Kidney epithelial cell (primary cell): ENCODE measurements around the gene KCTD16. TPM values are rescaled to one million over a fixed set of nuclear protein-coding genes. Genes with fewer than 3 reads are reported as not detected.

Experiments used
- DNase-seq: peaks from one replicate; pipeline ENCODE4 v3.0.0-alpha.2; 2010; ENCODE audit warnings: low read depth
- H3K27me3 ChIP-seq: 2 replicates; pipeline ENCODE4 v1.6.0; 2011; ENCODE audit warnings: low read length; ENCODE audit not compliant: control insufficient read depth, insufficient read depth
- H3K36me3 ChIP-seq: 2 replicates; pipeline ENCODE4 v1.5.1; 2011; ENCODE audit warnings: low read length; ENCODE audit not compliant: control insufficient read depth, insufficient read depth
- H3K4me3 ChIP-seq: 2 replicates; pipeline ENCODE4 v1.5.1; 2011; ENCODE audit warnings: low read depth, mild to moderate bottlenecking, control low read depth, low read length
- CTCF ChIP-seq: IDR thresholded peaks from 2 replicates; pipeline ENCODE4 v1.5.1; 2011; ENCODE audit warnings: mild to moderate bottlenecking, moderate library complexity, low read length, control low read depth, inconsistent platforms; ENCODE audit not compliant: insufficient read depth, poor library complexity, severe bottlenecking
- total RNA-seq: library from RNA; depleted of rRNA; stranded (reverse); fragments of >200 nt; gene quantifications from 2 replicates; pipeline ENCODE4 v1.2.3, GENCODE V29; 2015

Gene KCTD16
- total RNA-seq, 1 donor from 2014 or later: 1.4 TPM

GRCh38 chr5:144484124-144484897 lies 313.6 kb downstream of the KCTD16 start:
- no peaks in the 10 kb centered on the region for H3K36me3 ChIP-seq
- no peaks in the 10 kb centered on the region for H3K27me3 ChIP-seq
- no peak overlapping the region for H3K4me3 ChIP-seq
- no peak for TF ChIP-seq CTCF
- peak; percentile 84 for DNase-seq

GRCh38 chr5:144485540-144485939 lies 314.9 kb downstream of the KCTD16 start:
- no peak for DNase-seq
- TF ChIP-seq CTCF: no peak
- Histone ChIP-seq H3K36me3 (no peaks in the 10 kb centered on the region), H3K27me3 (no peaks in the 10 kb centered on the region), H3K4me3 (no peak overlapping the region)

GRCh38 chr5:144487207-144487606 lies 316.5 kb downstream of the KCTD16 start:
- no peaks in the 10 kb centered on the region for H3K27me3 ChIP-seq
- no peak overlapping the region for H3K4me3 ChIP-seq
- TF ChIP-seq CTCF: no peak
- DNase-seq: no peak
- H3K36me3 ChIP-seq: no peaks in the 10 kb centered on the region

- TF ChIP-seq CTCF: no peak
- Histone ChIP-seq H3K36me3 (no peaks in the 10 kb centered on the region), H3K4me3 (no peak overlapping the region), H3K27me3 (no peaks in the 10 kb centered on the region)
- no peak for DNase-seq
Observed at GRCh38 chr5:144487761-144488160, 317.1 kb downstream of the KCTD16 start.

- H3K27me3 ChIP-seq: no peaks in the 10 kb centered on the region
- no peak for DNase-seq
- TF ChIP-seq CTCF: no peak
- H3K36me3 ChIP-seq: no peaks in the 10 kb centered on the region
- no peak overlapping the region for H3K4me3 ChIP-seq
Observed at GRCh38 chr5:144503123-144503522, 332.4 kb downstream of the KCTD16 start.
